Transverse colon (tissue), 4 donors: ENCODE data around the gene RETREG1. TPM values are rescaled to one million over a fixed set of nuclear protein-coding genes. Genes with fewer than 3 reads are reported as not detected.
"Not testable (repeated sequence)": the region's sequence is repeated elsewhere in the genome, so short reads cannot be mapped to it uniquely, and the experiment has no call there.

Source experiments
- DNase-seq: peaks from one replicate; pipeline ENCODE4 v3.0.0-alpha.2; 2019
- H3K27ac ChIP-seq, 4 donors: fragments of 200-600 bp; sonication (generic); 2 replicates each; pipeline ENCODE4 v1.5.1; 2016 to 2018; ENCODE audit warnings: inconsistent platforms in 4 of 4
- H3K27me3 ChIP-seq: fragments of 200-600 bp; sonication (generic); 2 replicates; pipeline ENCODE4 v1.5.1; 2017; ENCODE audit warnings: inconsistent platforms
- H3K36me3 ChIP-seq, 4 donors: fragments of 200-600 bp; sonication (generic); 2 replicates each; pipeline ENCODE4 v1.5.1; 2017 to 2019; ENCODE audit warnings: inconsistent platforms in 4 of 4
- H3K4me1 ChIP-seq, 4 donors: fragments of 200-600 bp; sonication (generic); 2 replicates each; pipeline ENCODE4 v1.5.1; 2017 to 2020; ENCODE audit warnings: inconsistent platforms in 4 of 4
- H3K4me3 ChIP-seq, 4 donors: fragments of 200-600 bp; sonication (generic); 1 replicate in 1 of 4; 2 replicates in 3 of 4; pipeline versions ENCODE4 v1.5.1 to v1.6.1; 2017 to 2019; ENCODE audit warnings: inconsistent platforms in 4 of 4
- H3K9me3 ChIP-seq, 2 donors: fragments of 200-600 bp; sonication (generic); 2 replicates each; pipeline ENCODE4 v1.5.1; 2017 to 2019; ENCODE audit warnings: inconsistent platforms in 2 of 2
- EP300 ChIP-seq: sonication (generic); formaldehyde crosslinking; IDR thresholded peaks from one replicate; pipeline ENCODE4 v1.6.1; 2017; ENCODE audit warnings: antibody characterized with exemption, low read depth
- POLR2A ChIP-seq: fragments of 450-650 bp; IDR thresholded peaks from one replicate; pipeline ENCODE4 v1.6.1; 2016; ENCODE audit warnings: antibody characterized with exemption, mild to moderate bottlenecking, moderate library complexity
- POLR2AphosphoS5 ChIP-seq, 3 donors: sonication (generic); formaldehyde crosslinking; IDR thresholded peaks; one replicate each; pipeline ENCODE4 v1.6.1; 2016; ENCODE audit warnings: antibody characterized with exemption in 3 of 3
- WGBS, 2 donors: methylation state at CpG; one replicate each; pipeline ENCODE4 v1.1.5; 2018; ENCODE audit warnings: low coverage in 1 of 2; 5-methylcytosine and 5-hydroxymethylcytosine counted together
- in situ Hi-C, 4 donors: fragments of 200-750 bp; cut with MboI; loops; one replicate each; pipeline versions ENCODE4 v1.15.0 to v1.15.1; 2017; ENCODE audit warnings: low sequenced_read_pairs in 3 of 4, low pct_ligation_motif_present in 1 of 4, low pct_unique_long_range_greater_than_20kb in 1 of 4
- intact Hi-C: fragments of 100-400 bp; cut with DNase I; formaldehyde crosslinking; loops from one replicate; pipeline ENCODE4 v1.15.1; 2023; ENCODE audit warnings: low total_unique reads
- total RNA-seq, 4 donors: library from RNA; depleted of rRNA; stranded (reverse); fragments of >200 nt; gene quantifications; one replicate each; pipeline ENCODE4 v1.1.0, GENCODE V29; 2016
- TF ChIP-seq, protein P1 (sequence below), 5 experiments: fragments of 200-600 bp in 3 of 5; fragments of 450-650 bp in 2 of 5; sonication (generic) in 3 of 5; IDR thresholded peaks; 1 replicate in 2 of 5; 2 replicates in 3 of 5; pipeline ENCODE4 v1.5.1; 2016 to 2017; ENCODE audit warnings: antibody characterized with exemption in 5 of 5, inconsistent platforms in 3 of 5, mild to moderate bottlenecking in 2 of 5, moderate library complexity in 1 of 5

The RETREG1 gene
- total RNA-seq, 4 donors from 2014 or later, result 33.2 to 93.5 (median 66.2) TPM

DNA sequence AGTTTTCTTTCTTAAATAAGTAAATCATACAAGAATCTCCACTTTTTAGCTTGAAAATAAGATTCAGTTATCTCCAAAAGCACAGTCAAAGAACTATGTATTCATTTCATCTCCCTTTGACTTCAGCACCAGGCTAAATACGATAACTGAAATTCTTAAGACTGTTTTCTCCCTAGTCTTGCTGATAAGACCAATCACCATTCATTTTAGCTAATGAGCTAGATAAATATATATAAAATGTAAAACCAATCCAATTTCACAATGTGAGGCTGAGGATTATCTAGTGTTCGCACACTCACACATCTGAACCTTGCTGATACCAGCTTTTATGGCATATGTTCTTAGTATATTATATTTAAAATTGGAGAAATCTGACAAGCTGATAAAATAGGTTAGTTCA is 133.9 kb downstream of the RETREG1 start:
- DNase-seq, result no peak
- intact Hi-C loops (no loop called here), in situ Hi-C loops (loop anchor here in 3 of 4 donors (10.0 to 25.0 kb wide), 3 partner anchors 179 to 704 kb away; no protein-coding TSS in a partner anchor)
- Histone ChIP-seq H3K27ac (peak overlapping the region; percentile 18 to 69 (median 38)), H3K36me3 (no peaks in the 10 kb centered on the region), H3K4me3 (no peak overlapping the region), H3K4me1 (peaks cover 0 to 49% (median 23%) of the 10 kb centered on the region in 4 donors), H3K9me3 (no peaks in the 10 kb centered on the region), H3K27me3 (no peaks in the 10 kb centered on the region)
- 43 to 67% methylated on average over 2 of the region's 2 CpGs for WGBS, 2 donors
- no peak for TF ChIP-seq POLR2A
- TF ChIP-seq, protein P1, sequence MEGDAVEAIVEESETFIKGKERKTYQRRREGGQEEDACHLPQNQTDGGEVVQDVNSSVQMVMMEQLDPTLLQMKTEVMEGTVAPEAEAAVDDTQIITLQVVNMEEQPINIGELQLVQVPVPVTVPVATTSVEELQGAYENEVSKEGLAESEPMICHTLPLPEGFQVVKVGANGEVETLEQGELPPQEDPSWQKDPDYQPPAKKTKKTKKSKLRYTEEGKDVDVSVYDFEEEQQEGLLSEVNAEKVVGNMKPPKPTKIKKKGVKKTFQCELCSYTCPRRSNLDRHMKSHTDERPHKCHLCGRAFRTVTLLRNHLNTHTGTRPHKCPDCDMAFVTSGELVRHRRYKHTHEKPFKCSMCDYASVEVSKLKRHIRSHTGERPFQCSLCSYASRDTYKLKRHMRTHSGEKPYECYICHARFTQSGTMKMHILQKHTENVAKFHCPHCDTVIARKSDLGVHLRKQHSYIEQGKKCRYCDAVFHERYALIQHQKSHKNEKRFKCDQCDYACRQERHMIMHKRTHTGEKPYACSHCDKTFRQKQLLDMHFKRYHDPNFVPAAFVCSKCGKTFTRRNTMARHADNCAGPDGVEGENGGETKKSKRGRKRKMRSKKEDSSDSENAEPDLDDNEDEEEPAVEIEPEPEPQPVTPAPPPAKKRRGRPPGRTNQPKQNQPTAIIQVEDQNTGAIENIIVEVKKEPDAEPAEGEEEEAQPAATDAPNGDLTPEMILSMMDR (IDR thresholded peaks at IDR 0.05), result no peak
- no peak for TF ChIP-seq POLR2AphosphoS5 (IDR thresholded peaks at IDR 0.05)
- no peak for TF ChIP-seq EP300

DNA sequence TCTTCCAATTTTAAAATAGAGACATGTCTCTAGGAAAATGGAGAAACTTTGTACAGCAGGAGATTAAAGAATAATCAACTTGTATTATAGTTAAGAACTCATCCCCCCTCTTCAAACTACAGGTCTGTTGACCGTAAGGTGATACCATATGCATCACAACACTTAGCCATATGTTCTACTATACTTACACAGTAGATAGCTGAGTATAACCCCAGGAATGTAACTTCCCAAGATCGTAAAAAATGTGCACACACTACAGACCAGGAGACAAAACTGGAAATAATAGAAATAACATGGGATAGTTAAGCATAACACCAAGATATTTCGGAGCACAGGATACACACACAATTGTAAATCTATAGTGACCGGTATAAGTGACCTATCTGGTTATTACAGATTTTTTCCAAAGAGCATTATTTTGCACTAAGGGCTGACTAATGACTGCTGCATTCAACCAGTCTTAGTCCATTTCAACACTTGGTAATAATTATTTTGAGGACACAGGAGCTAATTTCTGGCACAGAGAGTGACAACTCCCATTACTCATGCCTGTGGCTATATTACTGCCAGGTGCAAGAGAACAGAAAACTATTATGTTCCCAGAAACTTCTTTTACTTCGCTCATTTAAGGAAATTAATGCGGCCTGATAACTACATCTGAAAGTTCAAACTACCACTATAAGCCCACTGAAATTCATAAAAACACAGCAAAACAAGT is 135.8 kb downstream of the RETREG1 start:
- DNase-seq, result no peak
- Histone ChIP-seq H3K36me3 (no peaks in the 10 kb centered on the region), H3K27ac (no peak overlapping the region), H3K4me1 (peaks cover 0 to 32% (median 12%) of the 10 kb centered on the region in 4 donors), H3K27me3 (no peaks in the 10 kb centered on the region), H3K9me3 (no peaks in the 10 kb centered on the region), H3K4me3 (no peak overlapping the region)
- intact Hi-C loops (no loop called here), in situ Hi-C loops (loop anchor here in 3 of 4 donors (10.0 to 25.0 kb wide), 3 partner anchors 181 to 706 kb away; no protein-coding TSS in a partner anchor)
- no peak for TF ChIP-seq POLR2AphosphoS5 (IDR thresholded peaks at IDR 0.05)
- TF ChIP-seq POLR2A, result no peak
- TF ChIP-seq, protein P1 (IDR thresholded peaks at IDR 0.05), result no peak
- no peak for TF ChIP-seq EP300
- WGBS, 2 donors, result 71 to 92% methylated on average over 4 to 6 of the region's 6 CpGs

DNA sequence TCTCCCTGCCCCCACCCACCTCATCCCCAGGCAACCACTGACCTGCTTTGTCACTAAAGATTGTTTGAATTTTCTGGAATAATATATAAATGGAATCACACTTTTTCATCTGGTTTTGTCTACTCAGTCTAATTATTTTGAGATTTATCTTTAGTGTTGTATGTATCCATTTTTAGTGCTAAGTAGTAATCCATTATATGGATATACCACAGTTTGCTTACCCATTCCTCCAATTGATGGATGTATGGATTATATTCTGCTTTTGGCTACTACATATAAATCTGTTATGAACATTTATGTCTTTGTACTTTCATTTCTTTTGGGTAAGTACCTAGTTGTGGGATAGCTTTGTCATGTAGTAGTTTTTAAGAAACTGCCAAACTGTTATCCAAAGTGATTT is 136.7 kb downstream of the RETREG1 start:
- Histone ChIP-seq H3K36me3 (no peaks in the 10 kb centered on the region), H3K9me3 (no peaks in the 10 kb centered on the region), H3K27me3 (no peaks in the 10 kb centered on the region), H3K4me3 (no peak overlapping the region), H3K4me1 (peaks cover 0 to 25% (median 9%) of the 10 kb centered on the region in 4 donors), H3K27ac (no peak overlapping the region)
- intact Hi-C loops, result no loop called here
- no peak for DNase-seq
- TF ChIP-seq POLR2A (no peak), POLR2AphosphoS5 (IDR thresholded peaks at IDR 0.05) (no peak)
- in situ Hi-C loops, result loop anchor here in 3 of 4 donors (10.0 to 25.0 kb wide), 3 partner anchors 182 to 707 kb away; no protein-coding TSS in a partner anchor

DNA sequence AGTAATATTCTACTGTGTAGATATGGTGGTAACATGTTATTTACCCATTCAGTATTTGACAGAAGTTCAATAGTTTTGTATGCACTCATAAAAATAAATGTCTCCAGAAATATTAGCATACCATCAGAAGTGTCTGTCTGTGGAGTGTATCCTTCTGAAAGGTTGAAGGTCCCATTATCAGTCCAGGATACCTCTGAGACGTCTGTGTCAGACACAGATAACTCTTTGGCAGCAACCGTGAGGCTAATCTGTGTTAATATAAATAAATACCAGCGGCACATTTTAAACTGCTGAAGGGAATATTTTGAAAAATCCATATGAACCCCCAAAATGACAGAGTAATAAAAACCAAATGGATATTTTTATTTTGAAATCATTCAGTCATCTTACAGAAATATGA is 139.3 kb downstream of the RETREG1 start:
- Histone ChIP-seq H3K27me3 (no peaks in the 10 kb centered on the region), H3K27ac (no peak overlapping the region), H3K9me3 (no peaks in the 10 kb centered on the region), H3K36me3 (no peaks in the 10 kb centered on the region), H3K4me3 (no peak overlapping the region), H3K4me1 (peaks cover 0 to under 1% (median 0%) of the 10 kb centered on the region in 4 donors)
- intact Hi-C loops, result no loop called here
- TF ChIP-seq POLR2AphosphoS5 (IDR thresholded peaks at IDR 0.05) (no peak), EP300 (no peak), POLR2A (no peak)
- TF ChIP-seq, protein P1 (IDR thresholded peaks at IDR 0.05), result no peak
- in situ Hi-C loops, result loop anchor here in 3 of 4 donors (25.0 kb wide), 2 partner anchors 185 to 710 kb away; no protein-coding TSS in a partner anchor
- DNase-seq, result no peak
- WGBS, 2 donors, result 72 to 80% methylated on average over 1 to 3 of the region's 3 CpGs

DNA sequence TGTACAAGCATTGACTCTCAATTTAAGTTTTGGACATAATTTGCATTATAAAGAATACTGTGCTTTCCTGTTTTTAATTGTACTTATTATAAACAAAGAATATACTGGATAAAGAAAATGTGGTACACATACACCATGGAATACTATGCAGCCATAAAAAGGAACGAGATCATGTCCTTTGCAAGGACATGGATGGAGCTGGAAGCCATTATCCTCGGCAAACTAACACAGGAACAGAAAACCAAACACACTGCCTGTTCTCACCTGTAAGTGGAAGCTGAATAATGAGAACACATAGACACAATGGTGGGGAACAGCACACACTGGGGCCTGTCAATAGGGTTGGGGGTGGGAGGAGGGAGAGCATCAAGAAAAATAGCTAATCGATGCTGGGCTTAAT is 140.4 kb downstream of the RETREG1 start:
- H3K4me3 ChIP-seq, H3K9me3 ChIP-seq, H3K4me1 ChIP-seq, DNase-seq, intact Hi-C loops, H3K27me3 ChIP-seq, H3K27ac ChIP-seq, H3K36me3 ChIP-seq: not testable (repeated sequence)
- 96 to 98% methylated on average over 3 of the region's 3 CpGs for WGBS, 2 donors
- in situ Hi-C loops, result loop anchor here in 3 of 4 donors (25.0 kb wide), 2 partner anchors 186 to 711 kb away; no protein-coding TSS in a partner anchor
